ENCODE data around the gene SETBP1.

Gene SETBP1

DNA sequence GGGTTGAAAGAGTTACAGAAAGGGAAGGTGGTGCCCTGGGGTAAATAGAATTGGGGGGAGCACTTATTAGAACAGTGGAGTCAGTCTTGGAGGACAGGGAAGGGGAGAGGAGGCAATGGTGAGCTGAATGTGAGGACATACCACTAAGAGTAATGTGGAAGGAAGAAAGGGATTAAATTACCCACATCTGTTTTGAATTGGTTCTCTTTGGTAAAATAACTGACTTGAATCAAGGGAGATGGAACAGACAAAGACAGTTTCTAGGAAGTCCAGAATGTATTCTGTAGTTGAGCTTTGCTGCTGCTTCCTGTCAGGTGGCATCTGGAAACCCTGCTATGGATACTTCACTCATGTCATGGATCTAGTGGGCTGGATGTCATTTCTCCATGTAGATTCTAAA lies 6.7 kb downstream of the SETBP1 start:
- no peak overlapping the region for H3K4me2 ChIP-seq (ENCODE audit: low read length)
- H3K4me1 ChIP-seq (ENCODE audit: control insufficient read depth, low read length): peaks cover 39% of the 10 kb centered on the region
- H3K9me3 ChIP-seq (ENCODE audit: control insufficient read depth, insufficient read depth, low read length): no peaks in the 10 kb centered on the region
- no peak overlapping the region for H3K4me3 ChIP-seq (ENCODE audit: low read length)
- H3K79me2 ChIP-seq (ENCODE audit: control insufficient read depth, low read length): peaks cover 97% of the 10 kb centered on the region
- H4K20me1 ChIP-seq (ENCODE audit: control insufficient read depth, insufficient read depth, low read depth, low read length): peaks cover 10% of the 10 kb centered on the region; the same call in 1 of the 2 replicates
- TF ChIP-seq, protein P1, sequence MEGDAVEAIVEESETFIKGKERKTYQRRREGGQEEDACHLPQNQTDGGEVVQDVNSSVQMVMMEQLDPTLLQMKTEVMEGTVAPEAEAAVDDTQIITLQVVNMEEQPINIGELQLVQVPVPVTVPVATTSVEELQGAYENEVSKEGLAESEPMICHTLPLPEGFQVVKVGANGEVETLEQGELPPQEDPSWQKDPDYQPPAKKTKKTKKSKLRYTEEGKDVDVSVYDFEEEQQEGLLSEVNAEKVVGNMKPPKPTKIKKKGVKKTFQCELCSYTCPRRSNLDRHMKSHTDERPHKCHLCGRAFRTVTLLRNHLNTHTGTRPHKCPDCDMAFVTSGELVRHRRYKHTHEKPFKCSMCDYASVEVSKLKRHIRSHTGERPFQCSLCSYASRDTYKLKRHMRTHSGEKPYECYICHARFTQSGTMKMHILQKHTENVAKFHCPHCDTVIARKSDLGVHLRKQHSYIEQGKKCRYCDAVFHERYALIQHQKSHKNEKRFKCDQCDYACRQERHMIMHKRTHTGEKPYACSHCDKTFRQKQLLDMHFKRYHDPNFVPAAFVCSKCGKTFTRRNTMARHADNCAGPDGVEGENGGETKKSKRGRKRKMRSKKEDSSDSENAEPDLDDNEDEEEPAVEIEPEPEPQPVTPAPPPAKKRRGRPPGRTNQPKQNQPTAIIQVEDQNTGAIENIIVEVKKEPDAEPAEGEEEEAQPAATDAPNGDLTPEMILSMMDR (IDR thresholded peaks at IDR 0.05; ENCODE audit: low read depth, low read length, poor library complexity, severe bottlenecking): no peak
- no peak for TF ChIP-seq EZH2phosphoT487 (IDR thresholded peaks at IDR 0.05; ENCODE audit: borderline replicate concordance, low read length)
- H3K36me3 ChIP-seq (ENCODE audit: control insufficient read depth, low read length): 0 out of 2 replicates have a peak, but pooled peaks cover 3% of the 10 kb centered on the region
- H3K27me3 ChIP-seq (ENCODE audit: control insufficient read depth, low read length): no peaks in the 10 kb centered on the region
- H3K9me2 ChIP-seq (replicated peaks; ENCODE audit: control insufficient read depth, low read length): no peaks in the 10 kb centered on the region
- no peaks in the 10 kb centered on the region for H3F3A ChIP-seq (ENCODE audit: control insufficient read depth, insufficient read depth)
- no peak overlapping the region for H3K27ac ChIP-seq (ENCODE audit: low read depth, low read length)

DNA sequence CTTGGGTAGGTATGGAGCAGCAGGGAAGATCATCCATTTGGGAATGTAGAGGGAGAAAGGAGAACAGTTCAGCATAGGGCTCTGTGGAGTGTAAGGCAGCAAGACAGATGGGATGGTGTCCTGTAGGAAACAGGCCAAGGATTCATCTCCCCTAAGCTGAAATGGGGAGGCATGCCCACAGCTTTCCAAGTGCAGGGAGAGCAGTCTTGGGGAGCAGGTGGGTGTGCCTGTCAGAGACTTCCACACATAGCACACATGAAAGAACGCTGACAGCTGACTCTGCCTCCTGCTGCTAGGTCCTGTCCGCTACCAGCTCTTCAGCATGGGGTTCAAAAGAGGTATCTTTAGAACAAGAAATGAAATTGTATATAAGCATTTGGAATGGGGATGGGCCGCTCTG lies 9.0 kb downstream of the SETBP1 start:
- Histone ChIP-seq H4K20me1 (ENCODE audit: control insufficient read depth, insufficient read depth, low read depth, low read length) (no peaks in the 10 kb centered on the region), H3K4me1 (ENCODE audit: control insufficient read depth, low read length) (peaks cover 21% of the 10 kb centered on the region), H3K4me3 (ENCODE audit: low read length) (no peak overlapping the region), H3K9me3 (ENCODE audit: control insufficient read depth, insufficient read depth, low read length) (no peaks in the 10 kb centered on the region), H3K36me3 (ENCODE audit: control insufficient read depth, low read length) (peaks cover 3% of the 10 kb centered on the region; the same call in 1 of the 2 replicates), H3K27me3 (ENCODE audit: control insufficient read depth, low read length) (no peaks in the 10 kb centered on the region), H3F3A (ENCODE audit: control insufficient read depth, insufficient read depth) (no peaks in the 10 kb centered on the region), H3K79me2 (ENCODE audit: control insufficient read depth, low read length) (peaks cover 91% of the 10 kb centered on the region), H3K4me2 (ENCODE audit: low read length) (no peak overlapping the region), H3K27ac (ENCODE audit: low read depth, low read length) (no peak overlapping the region), H3K9me2 (replicated peaks; ENCODE audit: control insufficient read depth, low read length) (no peaks in the 10 kb centered on the region)
- no peak for TF ChIP-seq EZH2phosphoT487 (IDR thresholded peaks at IDR 0.05; ENCODE audit: borderline replicate concordance, low read length)
- TF ChIP-seq, protein P1 (IDR thresholded peaks at IDR 0.05; ENCODE audit: low read depth, low read length, poor library complexity, severe bottlenecking): no peak

DNA sequence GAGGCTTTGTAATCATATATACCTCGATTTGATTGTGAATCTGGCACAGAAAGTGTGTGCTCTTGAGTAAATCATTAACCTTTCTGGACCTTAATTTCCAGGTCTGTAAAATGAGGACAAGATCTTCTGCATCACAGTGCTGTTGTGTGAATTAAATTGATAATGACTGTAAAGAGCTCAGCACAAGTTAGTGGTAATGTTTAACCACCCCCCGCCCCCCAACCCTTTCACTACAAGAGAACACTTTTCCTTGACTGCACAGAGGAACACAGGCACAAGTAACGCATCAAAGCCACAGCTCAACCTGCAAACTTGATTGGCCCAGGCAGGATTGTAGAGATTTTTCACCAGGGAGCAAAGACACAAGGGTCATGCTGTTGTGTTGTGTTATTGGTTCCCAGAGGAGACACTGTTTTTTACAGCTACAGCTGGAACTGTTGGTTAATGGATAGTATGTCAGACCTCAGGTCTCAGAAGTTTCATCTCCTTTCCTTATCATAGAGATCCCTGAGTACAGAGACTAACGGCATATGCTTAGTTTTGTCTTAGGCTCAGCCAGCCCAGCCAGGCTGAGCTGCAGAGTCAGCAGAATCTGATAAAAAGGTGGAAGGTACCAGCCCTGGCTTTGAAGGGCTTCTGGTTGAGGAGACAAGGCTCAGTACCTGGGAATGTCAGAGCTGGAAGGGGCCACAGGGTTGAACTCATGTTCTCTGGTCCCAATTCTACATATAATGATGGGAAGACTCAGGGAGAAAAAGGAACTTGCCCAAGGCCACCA lies 10.6 kb downstream of the SETBP1 start:
- Histone ChIP-seq H3K27ac (ENCODE audit: low read depth, low read length) (no peak overlapping the region), H3K79me2 (ENCODE audit: control insufficient read depth, low read length) (peaks cover 90% of the 10 kb centered on the region), H3K4me3 (ENCODE audit: low read length) (no peak overlapping the region), H3K27me3 (ENCODE audit: control insufficient read depth, low read length) (no peaks in the 10 kb centered on the region), H3K36me3 (ENCODE audit: control insufficient read depth, low read length) (peaks cover 3% of the 10 kb centered on the region; the same call in 1 of the 2 replicates), H3F3A (ENCODE audit: control insufficient read depth, insufficient read depth) (no peaks in the 10 kb centered on the region), H3K4me2 (ENCODE audit: low read length) (no peak overlapping the region), H3K9me3 (ENCODE audit: control insufficient read depth, insufficient read depth, low read length) (no peaks in the 10 kb centered on the region), H3K4me1 (ENCODE audit: control insufficient read depth, low read length) (peaks cover 9% of the 10 kb centered on the region), H3K9me2 (replicated peaks; ENCODE audit: control insufficient read depth, low read length) (no peaks in the 10 kb centered on the region), H4K20me1 (ENCODE audit: control insufficient read depth, insufficient read depth, low read depth, low read length) (no peaks in the 10 kb centered on the region)
- TF ChIP-seq, protein P1 (IDR thresholded peaks at IDR 0.05; ENCODE audit: low read depth, low read length, poor library complexity, severe bottlenecking): no peak
- TF ChIP-seq EZH2phosphoT487 (IDR thresholded peaks at IDR 0.05; ENCODE audit: borderline replicate concordance, low read length): no peak
